ENCODE results near the gene NKX2-2. TPM values are rescaled to one million over a fixed set of nuclear protein-coding genes. Genes with fewer than 3 reads are reported as not detected.

NKX2-2 gene
- total and polyA plus RNA-seq, 2 of the 4 experiments (the other 2 are of a cell fraction) = not detected

GRCh38 chr20:21515300-21516179, 1.7 kb upstream of the NKX2-2 start:
- no peak overlapping the region for H3K18ac ChIP-seq (ENCODE audit: low read depth, low read length)
- H4K5ac ChIP-seq (ENCODE audit: low read depth, low read length) = no peak overlapping the region
- H3K9me1 ChIP-seq (ENCODE audit: insufficient read depth, low read length) = no peaks in the 10 kb centered on the region
- no peak for TF ChIP-seq BHLHE40 (IDR thresholded peaks at IDR 0.05; ENCODE audit: low read depth, low read length)
- TF ChIP-seq USF2 (IDR thresholded peaks at IDR 0.05; ENCODE audit: low read depth, low read length) = no peak
- no peak for TF ChIP-seq CHD1 (IDR thresholded peaks at IDR 0.05; ENCODE audit: low read depth, low read length)
- no peak for TF ChIP-seq RFX5 (IDR thresholded peaks at IDR 0.05; ENCODE audit: low read depth, low read length)
- TF ChIP-seq CEBPB (IDR thresholded peaks at IDR 0.05; ENCODE audit: low read depth, low read length) = no peak
- TF ChIP-seq FOS (IDR thresholded peaks at IDR 0.05; ENCODE audit: low read depth, low read length) = no peak
- TF ChIP-seq RAD21 (IDR thresholded peaks at IDR 0.05; ENCODE audit: low read length) = no peak
- H2AK9ac ChIP-seq (replicated peaks; ENCODE audit: low read depth, low read length, poor library complexity) = no peak overlapping the region
- no peaks in the 10 kb centered on the region for H3K36me3 ChIP-seq (ENCODE audit: control insufficient read depth, insufficient read depth, low read length)
- no peak overlapping the region for H4K8ac ChIP-seq (ENCODE audit: low read depth in 2 of 2, low read length in 2 of 2)
- H2AK5ac ChIP-seq (ENCODE audit: low read depth, low read length) = no peak overlapping the region
- no peak overlapping the region for H3K4me3 ChIP-seq (ENCODE audit: insufficient read depth, low read depth, low read length)
- H3K4me1 ChIP-seq (ENCODE audit: control insufficient read depth, insufficient read depth, low read length) = peaks cover 3% of the 10 kb centered on the region; the same call in 1 of the 2 replicates
- H2BK20ac ChIP-seq (ENCODE audit: low read depth, low read length) = no peak overlapping the region
- no peak overlapping the region for H2BK5ac ChIP-seq (ENCODE audit: low read depth, low read length, poor library complexity, severe bottlenecking)
- DNase-seq = no peak
- H3K9me3 ChIP-seq (ENCODE audit: control insufficient read depth, insufficient read depth, low read length) = 0 out of 2 replicates have a peak, but pooled peaks cover 2% of the 10 kb centered on the region
- ATAC-seq (ENCODE audit: low read depth) = no peak
- in situ Hi-C loops (cut with MboI; ENCODE audit: low sequenced_read_pairs) (no loop called here), dilution Hi-C loops (cut with HindIII; ENCODE audit: low sequenced_read_pairs, unreplicated experiment) (no loop called here), intact Hi-C loops (cut with micrococcal nuclease) (no loop called here)
- H4K20me1 ChIP-seq (ENCODE audit: insufficient read depth, low read length) = no peaks in the 10 kb centered on the region
- CTCF ChIA-PET = interaction anchor here (0.9 kb wide), 1 partner anchor 280 kb away, joined by 5 read pairs; no protein-coding TSS in a partner anchor
- H3K27me3 ChIP-seq (ENCODE audit: control insufficient read depth, insufficient read depth, low read length) = peaks cover 93% of the 10 kb centered on the region
- no peak overlapping the region for H2BK15ac ChIP-seq (ENCODE audit: low read depth, low read length)
- no TSS peak for BruUV-seq (replicated peaks)
- no peak overlapping the region for H2BK120ac ChIP-seq (ENCODE audit: low read depth, low read length)
- no peak overlapping the region for H3K27ac ChIP-seq (ENCODE audit: insufficient read depth, low read length)
- no peak overlapping the region for H3K23ac ChIP-seq (ENCODE audit: low read depth, low read length)
- no peak overlapping the region for H3K4me2 ChIP-seq (ENCODE audit: low read depth, low read length)
- 4% methylated on average over 21 of the region's 61 CpGs; no CpG with 5 or more reads in 1 of the 2 experiments for WGBS, 2 experiments (ENCODE audit: extremely low coverage in 2 of 2, insufficient read length in 1 of 2)
- H3K4ac ChIP-seq (ENCODE audit: low read depth, low read length) = no peak overlapping the region
- POLR2A ChIA-PET (ENCODE audit: unreplicated experiment) = no interaction called here
- H2AFZ ChIP-seq (replicated peaks; ENCODE audit: low read length, poor library complexity) = no peak overlapping the region
- no peak overlapping the region for H4K91ac ChIP-seq (ENCODE audit: insufficient read depth, low read depth, low read length)
- H3K9ac ChIP-seq (ENCODE audit: low read depth, low read length) = no peak overlapping the region
- H3K79me1 ChIP-seq (ENCODE audit: low read depth in 1 of 2, low read length in 2 of 2) = no peaks in the 10 kb centered on the region
- H3K14ac ChIP-seq (replicated peaks; ENCODE audit: low read depth, low read length) = no peak overlapping the region
- no peak overlapping the region for H3K56ac ChIP-seq (ENCODE audit: extremely low read depth, insufficient read depth, low read length)
